Measurements from ENCODE around the gene CTIF. TPM values are rescaled to one million over a fixed set of nuclear protein-coding genes. Genes with fewer than 3 reads are reported as not detected.

Gene CTIF
- total RNA-seq, 1 donor from 2014 or later: 60.0 TPM

GRCh38 chr18:48592540-48593171 is 53.8 kb downstream of the CTIF start:
- Histone ChIP-seq H3K36me3 (no peaks in the 10 kb centered on the region), H3K4me1 (peaks cover 87% of the 10 kb centered on the region), H3K4me3 (no peak overlapping the region), H3K27me3 (ENCODE audit: low read depth) (no peaks in the 10 kb centered on the region), H3K9me3 (replicated peaks) (no peaks in the 10 kb centered on the region), H3K27ac (replicated peaks) (peak overlapping the region; percentile 82)
- intact Hi-C loops (cut with micrococcal nuclease): no loop called here
- TF ChIP-seq, protein P1, sequence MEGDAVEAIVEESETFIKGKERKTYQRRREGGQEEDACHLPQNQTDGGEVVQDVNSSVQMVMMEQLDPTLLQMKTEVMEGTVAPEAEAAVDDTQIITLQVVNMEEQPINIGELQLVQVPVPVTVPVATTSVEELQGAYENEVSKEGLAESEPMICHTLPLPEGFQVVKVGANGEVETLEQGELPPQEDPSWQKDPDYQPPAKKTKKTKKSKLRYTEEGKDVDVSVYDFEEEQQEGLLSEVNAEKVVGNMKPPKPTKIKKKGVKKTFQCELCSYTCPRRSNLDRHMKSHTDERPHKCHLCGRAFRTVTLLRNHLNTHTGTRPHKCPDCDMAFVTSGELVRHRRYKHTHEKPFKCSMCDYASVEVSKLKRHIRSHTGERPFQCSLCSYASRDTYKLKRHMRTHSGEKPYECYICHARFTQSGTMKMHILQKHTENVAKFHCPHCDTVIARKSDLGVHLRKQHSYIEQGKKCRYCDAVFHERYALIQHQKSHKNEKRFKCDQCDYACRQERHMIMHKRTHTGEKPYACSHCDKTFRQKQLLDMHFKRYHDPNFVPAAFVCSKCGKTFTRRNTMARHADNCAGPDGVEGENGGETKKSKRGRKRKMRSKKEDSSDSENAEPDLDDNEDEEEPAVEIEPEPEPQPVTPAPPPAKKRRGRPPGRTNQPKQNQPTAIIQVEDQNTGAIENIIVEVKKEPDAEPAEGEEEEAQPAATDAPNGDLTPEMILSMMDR (IDR thresholded peaks at IDR 0.05; ENCODE audit: borderline replicate concordance): no peak
- no peak for DNase-seq

DNA sequence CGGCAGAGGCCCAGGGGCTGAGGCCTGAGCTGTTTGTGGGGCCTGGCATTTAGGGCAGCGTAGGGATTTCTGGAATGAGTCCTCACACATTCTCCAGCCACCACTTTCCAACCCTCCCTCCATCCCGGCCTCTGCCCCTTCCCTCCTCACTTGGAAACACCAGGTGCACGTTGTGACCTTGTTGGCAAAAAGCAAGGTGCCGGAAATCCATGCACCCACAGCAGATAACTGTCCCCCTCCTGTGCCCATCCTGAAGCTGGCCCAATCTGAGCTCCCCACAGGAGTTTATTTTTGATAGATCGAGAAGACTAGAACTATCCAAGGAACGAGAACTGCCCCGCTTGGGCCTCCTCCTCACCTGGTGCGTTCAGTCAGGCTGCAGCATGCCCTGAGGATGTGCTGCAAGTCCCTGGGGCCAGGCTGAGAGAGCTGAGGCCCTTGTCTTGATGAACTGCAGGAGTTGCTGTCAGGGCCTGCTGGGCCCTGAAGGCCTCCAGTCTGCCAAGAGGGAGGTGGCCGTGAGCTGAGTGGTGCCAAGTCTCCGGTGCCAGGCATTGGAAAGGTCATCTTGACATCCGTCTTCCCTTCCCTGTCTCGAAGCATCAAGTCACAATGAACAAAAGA is 55.8 kb downstream of the CTIF start:
- peaks cover 90% of the 10 kb centered on the region for H3K4me1 ChIP-seq
- H3K36me3 ChIP-seq: no peaks in the 10 kb centered on the region
- no peak overlapping the region for H3K4me3 ChIP-seq
- intact Hi-C loops (cut with micrococcal nuclease): no loop called here
- peak overlapping the region; percentile 82 for H3K27ac ChIP-seq (replicated peaks)
- TF ChIP-seq, protein P1 (IDR thresholded peaks at IDR 0.05; ENCODE audit: borderline replicate concordance): no peak
- no peaks in the 10 kb centered on the region for H3K27me3 ChIP-seq (ENCODE audit: low read depth)
- DNase-seq: peak; percentile 45
- no peaks in the 10 kb centered on the region for H3K9me3 ChIP-seq (replicated peaks)

DNA sequence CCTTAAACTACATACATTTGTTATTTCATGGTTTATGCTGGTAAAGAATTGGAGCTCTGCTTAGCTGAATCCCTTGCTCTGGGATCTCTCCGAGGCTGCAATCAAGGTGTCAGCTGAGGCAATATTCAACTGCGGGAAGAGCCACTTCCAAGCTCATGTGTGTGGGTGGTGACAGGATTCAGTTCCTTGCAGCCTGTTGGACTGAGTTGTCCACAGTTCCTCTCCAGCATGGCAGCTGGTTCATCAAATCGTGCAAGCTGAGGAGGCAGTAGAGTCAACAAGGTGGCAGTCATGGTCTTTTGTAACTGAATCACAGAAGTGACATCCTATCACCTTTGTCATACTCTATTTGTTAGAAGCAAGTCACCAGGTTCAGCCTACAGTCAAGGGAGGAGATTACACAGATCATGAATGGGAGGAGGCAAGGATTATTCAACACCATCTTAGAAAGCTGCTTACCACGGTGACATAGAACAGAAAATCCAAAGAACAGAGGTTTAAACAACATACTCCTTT is 56.9 kb downstream of the CTIF start:
- TF ChIP-seq, protein P1 (IDR thresholded peaks at IDR 0.05; ENCODE audit: borderline replicate concordance): no peak
- Histone ChIP-seq H3K36me3 (no peaks in the 10 kb centered on the region), H3K27ac (replicated peaks) (peak overlapping the region; percentile 82), H3K27me3 (ENCODE audit: low read depth) (no peaks in the 10 kb centered on the region), H3K4me1 (peaks cover 90% of the 10 kb centered on the region), H3K9me3 (replicated peaks) (no peaks in the 10 kb centered on the region), H3K4me3 (no peak overlapping the region)
- DNase-seq: no peak
- intact Hi-C loops (cut with micrococcal nuclease): no loop called here

GRCh38 chr18:48597110-48597509 is 58.3 kb downstream of the CTIF start:
- intact Hi-C loops (cut with micrococcal nuclease): no loop called here
- Histone ChIP-seq H3K36me3 (no peaks in the 10 kb centered on the region), H3K9me3 (replicated peaks) (no peaks in the 10 kb centered on the region), H3K27me3 (ENCODE audit: low read depth) (no peaks in the 10 kb centered on the region), H3K27ac (replicated peaks) (peak overlapping the region; percentile 67), H3K4me1 (peaks cover 83% of the 10 kb centered on the region), H3K4me3 (no peak overlapping the region)
- TF ChIP-seq, protein P1 (IDR thresholded peaks at IDR 0.05; ENCODE audit: borderline replicate concordance): no peak
- DNase-seq: no peak

DNA sequence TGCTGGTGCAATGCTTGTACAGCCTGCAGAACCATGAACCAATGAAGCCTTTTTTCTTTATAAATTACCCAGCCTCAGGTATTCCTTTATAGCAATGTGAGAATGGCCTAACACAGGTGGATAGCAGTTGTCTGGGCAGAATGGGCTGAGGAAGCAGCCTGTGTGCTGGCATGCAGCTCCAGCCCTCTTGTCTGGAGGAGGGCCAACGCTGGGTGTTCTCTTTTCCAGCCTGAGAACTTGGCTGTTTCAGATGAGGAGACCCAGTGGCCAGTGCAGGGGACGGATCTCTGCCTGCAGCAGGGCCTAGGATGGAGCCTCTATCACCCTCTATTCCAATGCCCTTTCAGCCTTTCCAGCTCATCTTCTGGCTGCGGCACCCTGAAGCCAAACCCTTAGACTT is 58.8 kb downstream of the CTIF start:
- H3K36me3 ChIP-seq: no peaks in the 10 kb centered on the region
- no peaks in the 10 kb centered on the region for H3K27me3 ChIP-seq (ENCODE audit: low read depth)
- no peak for DNase-seq
- intact Hi-C loops (cut with micrococcal nuclease): no loop called here
- H3K9me3 ChIP-seq (replicated peaks): no peaks in the 10 kb centered on the region
- peak overlapping the region; percentile 67 for H3K27ac ChIP-seq (replicated peaks)
- H3K4me3 ChIP-seq: no peak overlapping the region
- TF ChIP-seq, protein P1 (IDR thresholded peaks at IDR 0.05; ENCODE audit: borderline replicate concordance): no peak
- H3K4me1 ChIP-seq: peaks cover 77% of the 10 kb centered on the region

Measured in left ventricle myocardium inferior (tissue), 1 donor.